Measurements from ENCODE around the gene N4BP3. TPM values are rescaled to one million over a fixed set of nuclear protein-coding genes. Genes with fewer than 3 reads are reported as not detected.
"Not testable (repeated sequence)": the region's sequence is repeated elsewhere in the genome, so short reads cannot be mapped to it uniquely, and the experiment has no call there.

Gene N4BP3
- polyA plus RNA-seq (2012; ENCODE audit: insufficient read depth, insufficient read length), result 2.4 TPM

DNA sequence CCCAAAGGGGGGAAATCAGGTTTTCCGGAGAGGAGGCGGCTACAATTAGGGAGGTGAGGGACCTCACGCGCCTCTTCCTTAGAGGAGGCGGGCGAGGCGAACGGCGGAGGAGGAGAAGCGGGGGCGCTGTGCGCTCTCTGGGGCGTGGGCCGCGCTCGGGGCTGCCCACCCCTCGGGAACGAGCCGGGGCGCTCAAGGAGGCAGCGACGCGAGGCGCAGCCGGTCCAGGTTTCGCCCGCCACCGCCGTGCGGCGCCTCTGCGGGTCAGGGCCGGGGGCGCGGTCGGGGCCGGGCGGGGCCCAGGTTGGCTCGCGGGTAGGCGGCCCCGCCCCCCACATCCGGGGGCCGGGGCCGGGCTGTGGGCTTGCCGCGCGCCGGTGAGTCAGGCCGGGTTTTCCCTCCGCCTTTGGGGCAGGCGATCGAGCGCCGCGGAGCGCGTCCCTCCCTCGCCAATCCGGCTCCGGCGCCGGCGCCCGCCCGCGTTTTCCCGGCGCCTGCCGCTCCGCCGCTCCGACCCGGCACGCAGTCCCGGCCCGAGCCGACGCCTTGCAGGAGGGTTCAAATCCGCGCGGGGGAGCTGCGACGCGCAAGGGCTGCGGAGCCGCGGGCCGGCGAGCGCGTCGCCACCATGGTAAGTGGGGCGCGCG lies at the start of gene N4BP3:
Gene N4BP3, plus strand, starts transcription at position 392 of the 647 bp plus-strand sequence. CDS start 6,052 bp downstream, outside the sequence.
- H3K4me3 ChIP-seq (ENCODE audit: low read length), result peak within 1 kb of the TSS; percentile 43
- DNase-seq (ENCODE audit: low read depth, low spot score), result no peak

DNA sequence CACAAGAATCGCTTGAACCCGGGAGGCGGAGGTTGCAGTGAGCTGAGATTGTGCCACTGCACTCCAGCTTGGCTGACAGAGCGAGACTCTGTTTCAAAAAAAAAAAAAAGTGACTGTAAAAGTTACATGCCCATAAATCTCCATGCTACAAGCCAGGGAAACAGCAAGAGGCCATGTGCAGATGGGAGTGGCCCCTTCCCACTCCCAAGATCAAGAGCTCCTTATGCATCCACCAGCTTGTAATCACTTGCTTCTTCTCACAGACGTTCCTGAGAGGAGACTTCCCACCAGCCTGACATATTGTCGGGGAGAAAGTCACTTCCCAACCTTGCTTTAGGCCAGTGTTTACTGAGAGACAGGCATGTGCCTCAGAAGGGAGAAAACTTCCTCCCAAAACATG lies 45.6 kb upstream of the N4BP3 start:
- no peak for DNase-seq (ENCODE audit: low read depth, low spot score)
- H3K4me3 ChIP-seq (ENCODE audit: low read length), result no peak overlapping the region

DNA sequence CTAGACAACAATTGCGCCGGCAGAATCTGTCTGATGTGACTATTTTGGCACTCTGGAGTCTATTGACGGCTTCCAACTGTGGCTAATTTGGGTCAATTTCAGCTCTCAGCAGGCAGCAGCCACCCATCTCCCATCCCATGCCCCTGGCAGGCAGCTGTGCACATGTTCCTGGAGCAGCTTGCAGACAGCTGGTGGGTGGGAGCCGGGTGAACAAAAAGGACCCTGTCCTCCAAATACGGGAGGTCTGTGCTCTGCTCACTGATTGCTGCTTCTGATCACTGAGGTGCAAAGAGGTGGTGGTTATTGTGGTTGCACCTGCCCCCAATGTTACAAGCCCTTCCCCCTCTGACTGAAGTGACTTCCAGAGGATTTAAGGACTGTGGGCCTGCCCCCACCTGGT lies 45.0 kb upstream of the N4BP3 start:
- no peak overlapping the region for H3K4me3 ChIP-seq (ENCODE audit: low read length)
- DNase-seq (ENCODE audit: low read depth, low spot score), result peak; percentile 95

- peak; percentile 38 for DNase-seq (ENCODE audit: low read depth, low spot score)
- no peak overlapping the region for H3K4me3 ChIP-seq (ENCODE audit: low read length)
Measured at GRCh38 chr5:178069909-178070308, 43.4 kb upstream of the N4BP3 start.

GRCh38 chr5:178071108-178071507 lies 42.2 kb upstream of the N4BP3 start:
- no peak overlapping the region for H3K4me3 ChIP-seq (ENCODE audit: low read length)
- no peak for DNase-seq (ENCODE audit: low read depth, low spot score)

- no peak for DNase-seq (ENCODE audit: low read depth, low spot score)
Measured at GRCh38 chr5:178072749-178073148, 40.6 kb upstream of the N4BP3 start.

GRCh38 chr5:178074266-178074952 lies 38.9 kb upstream of the N4BP3 start:
- no peak for DNase-seq (ENCODE audit: low read depth, low spot score)
- H3K4me3 ChIP-seq (ENCODE audit: low read length), result no peak overlapping the region

More at GRCh38 chr5:178072749-178073148, 40.6 kb upstream of the N4BP3 start:
- no peak overlapping the region for H3K4me3 ChIP-seq (ENCODE audit: low read length)

DNA sequence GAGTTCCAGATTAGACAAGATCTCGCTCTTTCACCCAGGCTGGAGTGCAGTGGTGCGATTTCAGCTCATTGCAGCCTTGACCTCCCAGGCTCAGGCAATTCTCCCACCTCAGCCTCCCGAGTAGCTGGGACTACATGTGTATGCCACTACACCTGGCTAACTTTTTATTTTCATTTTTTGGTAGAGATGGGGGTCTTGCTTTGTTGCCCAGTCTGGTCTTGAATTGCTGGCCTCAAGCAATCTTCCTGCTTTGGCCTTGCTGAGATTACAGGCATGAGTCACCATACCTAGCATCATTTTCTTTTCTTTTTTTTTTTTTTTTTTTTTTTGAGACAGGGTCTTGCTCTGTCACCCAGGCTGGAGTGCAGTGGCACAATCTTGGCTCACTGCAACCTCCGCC lies 36.4 kb upstream of the N4BP3 start:
- DNase-seq (ENCODE audit: low read depth, low spot score); H3K4me3 ChIP-seq (ENCODE audit: low read length): not testable (repeated sequence)

DNA sequence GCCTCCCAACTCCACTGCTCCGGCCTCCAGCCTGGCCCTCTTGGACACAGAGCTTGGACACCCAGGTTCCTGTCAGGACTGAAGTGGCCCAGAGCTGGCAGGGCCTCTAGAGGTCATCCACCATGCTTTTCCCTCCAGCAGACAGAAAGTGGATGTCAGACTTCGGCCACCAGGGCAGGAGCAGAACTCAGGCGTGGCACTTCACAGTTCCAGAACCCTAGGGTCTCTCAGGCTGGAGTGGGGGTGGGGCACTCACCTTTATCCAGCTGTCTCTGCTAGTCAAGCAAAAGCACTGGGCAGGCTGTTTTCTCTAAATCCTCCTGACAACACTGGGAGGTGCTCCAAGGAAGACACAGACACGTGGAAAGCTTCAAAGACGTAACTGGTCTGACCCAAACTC lies 35.6 kb upstream of the N4BP3 start:
- no peak for DNase-seq (ENCODE audit: low read depth, low spot score)
- no peak overlapping the region for H3K4me3 ChIP-seq (ENCODE audit: low read length)

GRCh38 chr5:178078197-178079010 lies 34.9 kb upstream of the N4BP3 start:
- no peak for DNase-seq (ENCODE audit: low read depth, low spot score)
- H3K4me3 ChIP-seq (ENCODE audit: low read length), result no peak overlapping the region

DNA sequence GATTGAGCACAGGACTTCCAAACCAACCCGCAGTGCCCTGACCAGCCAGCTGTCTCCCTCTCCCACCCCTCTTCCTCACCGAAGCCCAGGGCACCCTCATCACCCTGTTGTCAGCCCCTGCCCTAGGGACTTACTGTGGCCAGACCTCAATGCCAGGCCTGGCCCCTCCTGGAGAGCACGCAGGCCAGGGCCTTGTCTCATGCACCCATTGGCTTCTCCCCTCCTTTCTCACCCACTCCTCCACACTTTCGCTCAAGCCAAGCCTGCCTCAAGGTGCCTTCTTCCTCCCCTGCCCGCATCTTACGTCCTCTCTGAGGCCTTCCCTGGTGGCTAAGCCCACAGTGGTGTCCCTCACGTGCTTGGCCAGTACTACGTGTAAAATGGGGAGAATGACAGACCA lies 33.3 kb upstream of the N4BP3 start:
- H3K4me3 ChIP-seq (ENCODE audit: low read length), result no peak overlapping the region
- no peak for DNase-seq (ENCODE audit: low read depth, low spot score)

- DNase-seq (ENCODE audit: low read depth, low spot score), result no peak
- H3K4me3 ChIP-seq (ENCODE audit: low read length), result no peak overlapping the region
Measured at GRCh38 chr5:178080618-178081410, 32.5 kb upstream of the N4BP3 start.

- no peak overlapping the region for H3K4me3 ChIP-seq (ENCODE audit: low read length)
- DNase-seq (ENCODE audit: low read depth, low spot score), result no peak
Measured at GRCh38 chr5:178081571-178082243, 31.6 kb upstream of the N4BP3 start.

DNA sequence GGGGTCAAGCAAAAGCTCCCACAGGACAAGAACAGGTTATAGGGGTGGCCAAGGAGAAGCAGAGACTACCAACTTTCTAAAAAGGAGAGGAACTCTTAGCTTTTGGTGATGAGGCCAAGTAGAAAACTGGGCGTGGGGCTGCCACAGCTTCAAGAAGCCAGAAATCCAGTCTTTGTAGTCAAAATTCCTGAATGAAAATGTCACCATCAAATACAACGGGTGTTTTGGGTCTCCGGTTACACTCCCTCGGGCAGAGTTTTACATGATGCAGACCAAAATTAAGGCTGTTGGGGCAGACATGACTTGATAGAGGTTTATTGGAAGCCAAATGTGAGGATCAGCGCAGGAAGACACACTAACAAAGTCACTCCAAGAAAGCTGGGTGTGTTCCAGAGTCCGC lies 29.4 kb upstream of the N4BP3 start:
- DNase-seq (ENCODE audit: low read depth, low spot score), result no peak
- no peak overlapping the region for H3K4me3 ChIP-seq (ENCODE audit: low read length)

DNA sequence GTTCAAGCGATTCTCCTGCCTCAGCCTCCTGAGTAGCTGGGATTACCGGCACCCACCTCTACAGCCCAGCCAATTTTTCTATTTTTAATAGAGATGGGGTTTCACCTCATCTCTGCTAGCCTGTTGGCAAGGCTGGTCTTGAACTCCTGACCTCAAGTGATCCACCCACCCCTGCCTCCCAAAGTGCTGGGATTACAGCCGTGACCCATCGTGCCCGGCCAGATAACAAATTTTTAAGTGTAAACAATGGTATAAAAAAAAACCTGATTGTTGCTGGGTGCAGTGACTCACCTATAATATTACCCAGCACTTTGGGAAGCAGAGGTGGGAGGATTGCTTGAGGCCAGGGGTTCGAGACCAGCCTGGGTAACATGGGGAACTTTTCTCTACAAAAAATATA lies 28.0 kb upstream of the N4BP3 start:
- H3K4me3 ChIP-seq (ENCODE audit: low read length), result no peak overlapping the region
- no peak for DNase-seq (ENCODE audit: low read depth, low spot score)

DNA sequence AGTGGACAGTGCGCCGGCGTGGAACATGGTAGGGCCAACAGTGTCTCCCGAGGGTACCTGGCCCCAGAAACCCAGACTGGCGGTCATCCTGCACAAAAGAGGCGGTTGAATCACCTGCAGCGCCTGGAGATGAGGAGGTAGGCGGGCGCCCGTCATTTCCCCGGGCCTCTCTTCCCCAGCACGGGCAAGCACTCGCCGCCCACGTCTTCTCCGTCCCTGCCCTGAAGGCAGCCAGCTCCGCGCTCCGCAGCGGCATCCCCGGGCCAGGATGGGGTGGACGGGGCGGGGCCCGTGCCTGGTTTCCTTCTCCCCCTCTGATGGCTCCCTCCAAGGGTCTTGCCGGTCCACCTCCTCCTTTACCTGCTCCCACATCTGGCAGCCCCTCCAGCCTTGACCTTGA lies 27.1 kb upstream of the N4BP3 start:
- H3K4me3 ChIP-seq (ENCODE audit: low read length), result no peak overlapping the region
- DNase-seq (ENCODE audit: low read depth, low spot score), result no peak

DNA sequence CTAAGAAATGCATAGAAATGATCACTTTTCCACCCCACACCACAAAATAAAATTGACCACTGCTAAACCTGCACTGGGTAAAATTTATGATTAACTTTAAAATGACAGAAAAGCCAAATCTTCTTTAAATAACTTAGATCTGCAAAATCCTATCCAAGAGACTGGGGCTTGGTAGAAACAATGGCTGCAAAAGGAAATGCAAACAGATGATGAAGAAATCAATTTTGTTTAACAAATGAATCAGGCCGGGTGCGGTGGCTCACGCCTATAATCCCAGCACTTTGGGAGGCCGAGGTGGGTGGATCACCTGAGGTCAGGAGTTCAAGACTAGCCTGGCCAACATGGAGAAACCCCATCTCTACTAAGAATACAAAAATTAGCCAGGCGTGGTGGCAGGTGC lies 26.1 kb upstream of the N4BP3 start:
- not testable (repeated sequence) for H3K4me3 ChIP-seq (ENCODE audit: low read length); DNase-seq (ENCODE audit: low read depth, low spot score)

DNA sequence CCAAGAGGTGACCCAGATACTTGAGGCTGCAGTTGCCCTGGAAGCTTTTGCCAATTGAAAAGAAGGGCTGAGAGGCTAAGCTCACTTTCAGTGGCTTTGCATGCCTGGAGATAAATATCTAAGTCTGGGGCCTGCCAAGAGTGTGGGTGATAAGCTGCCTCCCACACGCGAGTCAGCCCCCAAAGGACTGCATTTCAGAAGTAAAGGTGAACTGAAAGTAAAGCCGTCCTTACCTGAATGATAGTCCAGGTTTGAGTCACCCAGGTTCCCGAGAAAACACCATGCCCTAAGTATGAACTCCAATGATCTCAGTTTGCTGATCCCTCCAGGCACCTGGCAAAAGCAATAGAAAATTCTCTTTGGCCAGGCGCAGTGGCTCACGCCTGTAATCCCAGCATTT lies 22.5 kb upstream of the N4BP3 start:
- no peak overlapping the region for H3K4me3 ChIP-seq (ENCODE audit: low read length)
- no peak for DNase-seq (ENCODE audit: low read depth, low spot score)

GRCh38 chr5:178093134-178093533 lies 20.2 kb upstream of the N4BP3 start:
- DNase-seq (ENCODE audit: low read depth, low spot score), result no peak
- H3K4me3 ChIP-seq (ENCODE audit: low read length), result no peak overlapping the region

Data from Jurkat, Clone E6-1 (cell line).